ENCODE measurements around the gene SPATA17. TPM values are rescaled to one million over a fixed set of nuclear protein-coding genes. Genes with fewer than 3 reads are reported as not detected.
"Not testable (repeated sequence)": the region's sequence is repeated elsewhere in the genome, so short reads cannot be mapped to it uniquely, and the experiment has no call there.

Gene SPATA17
- total RNA-seq, 1 donor from 2014 or later = not detected

- intact Hi-C loops (cut with DNase I) = loop anchor here (10.0 kb wide), 1 partner anchor 1771 kb away; no protein-coding TSS in a partner anchor
- DNase-seq (ENCODE audit: extremely low spot score in 2 of 2) = no peak
- Histone ChIP-seq H3K27me3 (no peaks in the 10 kb centered on the region), H3K9me3 (no peaks in the 10 kb centered on the region), H3K36me3 (no peaks in the 10 kb centered on the region), H3K4me1 (no peaks in the 10 kb centered on the region), H3K4me3 (no peak overlapping the region), H3K27ac (no peak overlapping the region)
- TF ChIP-seq CTCF (IDR thresholded peaks at IDR 0.05) (no peak), POLR2AphosphoS5 (IDR thresholded peaks at IDR 0.05; ENCODE audit: insufficient read depth in 1 of 2, low read depth in 1 of 2) (no peak), POLR2A (IDR thresholded peaks at IDR 0.05) (no peak)
Measured at GRCh38 chr1:217673387-217673786, 42.2 kb downstream of the SPATA17 start.

- Histone ChIP-seq H3K27ac (no peak overlapping the region), H3K9me3 (no peaks in the 10 kb centered on the region), H3K4me1 (no peaks in the 10 kb centered on the region), H3K36me3 (no peaks in the 10 kb centered on the region), H3K4me3 (no peak overlapping the region), H3K27me3 (no peaks in the 10 kb centered on the region)
- DNase-seq (ENCODE audit: extremely low spot score in 2 of 2) = no peak
- intact Hi-C loops (cut with DNase I) = loop anchor here (10.0 kb wide), 1 partner anchor 1771 kb away; no protein-coding TSS in a partner anchor
- TF ChIP-seq CTCF (IDR thresholded peaks at IDR 0.05) (no peak), POLR2A (IDR thresholded peaks at IDR 0.05) (no peak), POLR2AphosphoS5 (IDR thresholded peaks at IDR 0.05; ENCODE audit: insufficient read depth in 1 of 2, low read depth in 1 of 2) (no peak)
Measured at GRCh38 chr1:217674028-217674729, 43.0 kb downstream of the SPATA17 start.

- no peak for DNase-seq (ENCODE audit: extremely low spot score in 2 of 2)
- Histone ChIP-seq H3K36me3 (no peaks in the 10 kb centered on the region), H3K27me3 (no peaks in the 10 kb centered on the region), H3K9me3 (no peaks in the 10 kb centered on the region), H3K4me1 (no peaks in the 10 kb centered on the region), H3K27ac (no peak overlapping the region), H3K4me3 (no peak overlapping the region)
- TF ChIP-seq CTCF (IDR thresholded peaks at IDR 0.05) = no peak
- no peak for TF ChIP-seq POLR2AphosphoS5 (IDR thresholded peaks at IDR 0.05; ENCODE audit: insufficient read depth in 1 of 2, low read depth in 1 of 2)
- TF ChIP-seq POLR2A (IDR thresholded peaks at IDR 0.05) = no peak
- intact Hi-C loops (cut with DNase I) = no loop called here
Measured at GRCh38 chr1:217681806-217682205, 50.7 kb downstream of the SPATA17 start.

DNA sequence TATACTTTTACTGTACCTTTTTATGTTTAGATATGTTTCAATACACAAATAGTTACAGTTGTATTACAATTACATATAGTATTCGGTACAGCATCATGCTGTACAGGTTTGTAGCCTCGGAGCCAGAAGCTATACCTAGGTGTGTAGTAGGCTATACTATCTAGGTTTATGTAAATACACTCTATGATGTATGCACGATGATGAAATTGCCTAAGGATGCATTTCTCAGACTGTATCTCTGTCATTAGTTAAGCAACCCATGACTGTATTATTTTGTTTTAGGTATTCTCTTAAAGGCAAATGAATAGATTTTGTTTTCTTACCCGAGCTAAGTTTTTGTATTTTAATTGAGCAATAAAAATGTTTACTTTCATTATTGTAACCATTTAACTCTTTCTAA, 56.4 kb downstream of the SPATA17 start:
- intact Hi-C loops (cut with DNase I) = no loop called here
- no peak for TF ChIP-seq POLR2AphosphoS5 (IDR thresholded peaks at IDR 0.05; ENCODE audit: insufficient read depth in 1 of 2, low read depth in 1 of 2)
- no peak for TF ChIP-seq POLR2A (IDR thresholded peaks at IDR 0.05)
- no peak for TF ChIP-seq CTCF (IDR thresholded peaks at IDR 0.05)
- Histone ChIP-seq H3K27me3 (no peaks in the 10 kb centered on the region), H3K9me3 (no peaks in the 10 kb centered on the region), H3K4me3 (no peak overlapping the region), H3K36me3 (no peaks in the 10 kb centered on the region), H3K27ac (no peak overlapping the region), H3K4me1 (no peaks in the 10 kb centered on the region)
- no peak for DNase-seq (ENCODE audit: extremely low spot score in 2 of 2)

- H3K36me3 ChIP-seq; H3K27ac ChIP-seq; H3K4me1 ChIP-seq; H3K4me3 ChIP-seq; DNase-seq (ENCODE audit: extremely low spot score in 2 of 2); H3K9me3 ChIP-seq; H3K27me3 ChIP-seq; intact Hi-C loops (cut with DNase I): not testable (repeated sequence)
Measured at GRCh38 chr1:217696140-217696539, 65.0 kb downstream of the SPATA17 start.
